ENCODE results near the gene DACT2.

DNA sequence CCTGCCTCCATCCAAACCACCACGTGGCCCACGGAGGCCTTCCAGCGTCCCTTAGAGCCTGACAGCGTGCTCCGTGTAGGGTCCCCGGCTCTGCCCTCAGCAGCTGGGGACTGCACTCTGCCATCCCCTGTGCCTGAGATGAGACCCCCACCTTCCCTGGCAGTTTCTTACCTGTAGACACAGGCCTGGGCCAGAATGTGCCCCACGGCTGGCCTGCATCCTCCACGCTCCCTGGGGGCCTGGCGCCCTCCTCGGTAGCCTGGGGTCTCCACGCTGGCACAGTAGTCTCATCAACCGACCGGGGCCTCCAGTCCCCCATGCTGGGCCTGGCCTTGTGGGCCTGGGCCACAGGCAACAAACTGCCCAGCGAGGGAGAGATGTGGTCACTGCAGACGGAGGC is 9.6 kb downstream of the DACT2 start:
- TF ChIP-seq YY1 (IDR thresholded peaks at IDR 0.05; ENCODE audit: insufficient read depth, insufficient read length): no peak
- TF ChIP-seq ZNF274 (IDR thresholded peaks at IDR 0.05; ENCODE audit: low read depth, low read length): no peak
- no peak for TF ChIP-seq SUZ12 (IDR thresholded peaks at IDR 0.05; ENCODE audit: extremely low read depth, insufficient read depth, insufficient read length)

Data from NT2/D1 (cell line).